Panc1 (cell line): ENCODE results near the gene UBAC2. TPM values are rescaled to one million over a fixed set of nuclear protein-coding genes. Genes with fewer than 3 reads are reported as not detected.

Experiments used
- ATAC-seq: fragments of 200-7000 bp; cut with Tn5 transposase; 2 replicates; pipeline ENCODE4 v1.9.1; 2020; ENCODE audit warnings: mild to moderate bottlenecking, moderate library complexity
- BruUV-seq: library from RNA; stranded (reverse); fragments of 400-500 nt; replicated peaks from 2 replicates; lab custom pipeline; 2021; lab: Mats Ljungman, UMichigan
- CTCF ChIA-PET: fragments of 300-600 bp; sonication (Branson Sonifier 250); formaldehyde crosslinking; loops from one replicate; lab custom pipeline; 2022; ENCODE audit warnings: antibody characterized with exemption; lab: Charles Lee
- POLR2A ChIA-PET: fragments of 300-600 bp; sonication (Branson Sonifier 250); formaldehyde crosslinking; loops from one replicate; lab custom pipeline; 2022; ENCODE audit warnings: antibody characterized with exemption; lab: Charles Lee
- DNase-seq: peaks from one replicate; pipeline ENCODE4 v3.0.0-alpha.2; 2010; ENCODE audit warnings: low read depth, low spot score
- H3K27ac ChIP-seq: 2 replicates; pipeline ENCODE4 v1.5.1; 2011; ENCODE audit warnings: mild to moderate bottlenecking, low read length, inconsistent platforms
- H3K27me3 ChIP-seq: fragments of 200-500 bp; sonication (Bioruptor generic); 2 replicates; pipeline ENCODE4 v1.6.0; 2014; ENCODE audit warnings: low read length, inconsistent platforms; ENCODE audit not compliant: control insufficient read depth, insufficient read depth
- H3K36me3 ChIP-seq: fragments of 200-500 bp; sonication (Bioruptor generic); 2 replicates; pipeline ENCODE4 v1.5.1; 2014; ENCODE audit warnings: inconsistent platforms, mild to moderate bottlenecking, low read length, moderate library complexity; ENCODE audit not compliant: control insufficient read depth, insufficient read depth
- H3K4me1 ChIP-seq: 2 replicates; pipeline ENCODE4 v1.5.1; 2011; ENCODE audit warnings: inconsistent platforms, mild to moderate bottlenecking, low read length, moderate library complexity; ENCODE audit not compliant: control insufficient read depth, insufficient read depth
- H3K4me3 ChIP-seq, 2 experiments: 2 replicates each; pipeline ENCODE4 v1.5.1; 2011 to 2012; ENCODE audit warnings: low read depth in 2 of 2, low read length in 2 of 2, mild to moderate bottlenecking in 2 of 2, inconsistent platforms in 1 of 2, moderate library complexity in 1 of 2
- H3K9me3 ChIP-seq: fragments of 200-500 bp; sonication (Bioruptor generic); 2 replicates; pipeline ENCODE4 v1.5.1; 2014; ENCODE audit warnings: low read depth, mild to moderate bottlenecking, inconsistent platforms, low read length, moderate library complexity; ENCODE audit not compliant: control insufficient read depth, insufficient read depth
- CTCF ChIP-seq: fragments of 450-650 bp; IDR thresholded peaks from 2 replicates; pipeline ENCODE4 v1.5.1; 2017; ENCODE audit warnings: mild to moderate bottlenecking
- POLR2AphosphoS5 ChIP-seq: IDR thresholded peaks from 2 replicates; pipeline ENCODE4 v1.6.1; 2012; ENCODE audit warnings: mild to moderate bottlenecking, low read depth, low read length, moderate library complexity
- REST ChIP-seq, 2 experiments: IDR thresholded peaks; 2 replicates each; pipeline ENCODE4 v1.6.1; 2011 to 2012; ENCODE audit warnings: low read depth in 2 of 2, control low read depth in 1 of 2, low read length in 1 of 2, mild to moderate bottlenecking in 1 of 2, moderate library complexity in 1 of 2; ENCODE audit not compliant: insufficient read depth in 1 of 2
- SIN3A ChIP-seq: IDR thresholded peaks from 2 replicates; pipeline ENCODE4 v1.6.1; 2012; ENCODE audit warnings: low read depth, mild to moderate bottlenecking, low read length, moderate library complexity, borderline replicate concordance; ENCODE audit not compliant: insufficient read depth
- TCF7L2 ChIP-seq: IDR thresholded peaks from 2 replicates; pipeline ENCODE4 v1.6.1; 2011; ENCODE audit warnings: mild to moderate bottlenecking, low read depth, low read length, inconsistent platforms
- in situ Hi-C: cut with HindIII; loops from 2 replicates; pipeline ENCODE4 v1.10.0; 2016; ENCODE audit warnings: low sequenced_read_pairs, low pct_unique_long_range_greater_than_20kb
- intact Hi-C: fragments of 100-400 bp; cut with micrococcal nuclease; formaldehyde crosslinking; loops from one replicate; pipeline ENCODE4 v1.10.0; 2022; ENCODE audit not compliant: unreplicated experiment
- total RNA-seq: library from RNA; stranded (reverse); gene quantifications from one replicate; pipeline ENCODE4 v1.2.1, GENCODE V29; 2021; ENCODE audit not compliant: unreplicated experiment

Gene UBAC2
- total RNA-seq, 1 experiment from 2014 or later: 40.8 TPM

DNA sequence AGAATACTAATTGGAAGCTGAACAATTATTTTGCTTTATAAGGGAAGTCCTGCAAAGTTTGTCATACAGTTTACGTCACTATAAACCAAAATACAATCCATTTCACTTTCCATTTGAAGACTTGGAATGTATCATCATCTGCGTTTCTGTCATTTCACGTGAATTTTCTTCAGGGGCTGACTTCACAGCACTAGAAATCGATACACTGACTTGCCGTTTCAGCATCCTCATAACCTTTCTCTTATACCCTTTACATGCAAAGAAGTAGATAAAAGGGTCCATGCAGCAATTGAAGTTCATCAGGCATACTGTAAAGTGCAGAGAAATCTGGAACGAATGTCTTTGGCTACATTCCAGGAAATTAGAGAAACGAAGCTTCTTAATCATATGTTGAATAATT, 94.3 kb downstream of the UBAC2 start:
- DNase-seq (no peak), ATAC-seq (no peak)
- in situ Hi-C loops: no loop called here
- intact Hi-C loops: no loop called here
- CTCF ChIA-PET: no interaction called here
- TF ChIP-seq REST (IDR thresholded peaks at IDR 0.05; ENCODE audit: insufficient read depth in 1 of 2, low read depth in 2 of 2, low read length in 1 of 2) (no peak), CTCF (no peak), TCF7L2 (no peak), SIN3A (no peak), POLR2AphosphoS5 (no peak)
- H3K4me3 ChIP-seq: no peak overlapping the region
- H3K27me3 ChIP-seq: no peaks in the 10 kb centered on the region
- POLR2A ChIA-PET: no interaction called here
- no peaks in the 10 kb centered on the region for H3K4me1 ChIP-seq
- no TSS peak for BruUV-seq
- no peaks in the 10 kb centered on the region for H3K9me3 ChIP-seq
- no peaks in the 10 kb centered on the region for H3K36me3 ChIP-seq
- no peak overlapping the region for H3K27ac ChIP-seq

GRCh38 chr13:99295488-99296252, 95.0 kb downstream of the UBAC2 start:
- intact Hi-C loops (no loop called here), in situ Hi-C loops (no loop called here)
- no peaks in the 10 kb centered on the region for H3K27me3 ChIP-seq
- no peak overlapping the region for H3K27ac ChIP-seq
- no TSS peak for BruUV-seq
- DNase-seq: no peak
- ChIA-PET POLR2A (no interaction called here), CTCF (no interaction called here)
- no peaks in the 10 kb centered on the region for H3K9me3 ChIP-seq
- no peaks in the 10 kb centered on the region for H3K4me1 ChIP-seq
- no peak for ATAC-seq
- no peaks in the 10 kb centered on the region for H3K36me3 ChIP-seq
- H3K4me3 ChIP-seq: no peak overlapping the region
- TF ChIP-seq POLR2AphosphoS5: no peak
- TF ChIP-seq REST (IDR thresholded peaks at IDR 0.05; ENCODE audit: insufficient read depth in 1 of 2, low read depth in 2 of 2, low read length in 1 of 2): no peak
- no peak for TF ChIP-seq TCF7L2
- TF ChIP-seq SIN3A: no peak
